K562 (cell line): ENCODE data around the gene CACNG8. TPM values are rescaled to one million over a fixed set of nuclear protein-coding genes. Genes with fewer than 3 reads are reported as not detected.

Experiments
- ATAC-seq: fragments of 200-7000 bp; cut with Tn5 transposase; 3 replicates; pipeline ENCODE4 v1.9.1; 2020; ENCODE audit warnings: moderate library complexity
- BruUV-seq: library from RNA; stranded (reverse); fragments of 400-500 nt; replicated peaks from 2 replicates; lab custom pipeline; 2021; lab: Mats Ljungman, UMichigan
- CTCF ChIA-PET: fragments of 300-600 bp; formaldehyde crosslinking; extraction: SDS; loops from one replicate; lab custom pipeline; 2021; ENCODE audit warnings: low intra/inter-chr PET ratio; lab: Yijun Ruan, JAX
- POLR2A ChIA-PET: fragments of 300-600, 350-650 bp; sonication (Branson Sonifier 250); formaldehyde crosslinking; extraction: SDS; loops from one replicate; lab custom pipeline; 2021; ENCODE audit warnings: antibody characterized with exemption, inconsistent platforms; lab: Yijun Ruan, JAX
- DNase-seq, 4 experiments: peaks; one replicate each; pipeline versions ENCODE4 v3.0.0 to v3.0.0-alpha.2; 2011 to 2018; ENCODE audit warnings: low spot score in 3 of 4, mixed read lengths in 3 of 4; ENCODE audit errors: extremely low read depth in 1 of 4
- FAIRE-seq: peaks from 2 replicates; lab custom pipeline; 2011; peaks lifted over from hg19 to GRCh38; lab: Jason Lieb, UNC
- H2AFZ ChIP-seq: 2 replicates; pipeline ENCODE4 v1.6.0; 2011; ENCODE audit warnings: low read depth, low read length, control low read depth, inconsistent platforms
- H3K27ac ChIP-seq: fragments of 200-600 bp; 3 replicates; pipeline ENCODE4 v1.8.0; 2011; ENCODE audit warnings: low read depth, mild to moderate bottlenecking, control low read depth, inconsistent platforms, low read length, moderate library complexity, mixed read lengths; ENCODE audit errors: extremely low read depth
- H3K27me3 ChIP-seq, 2 experiments: fragments of 300-600 bp in 1 of 2; 2 replicates in 1 of 2; 3 replicates in 1 of 2; pipeline versions ENCODE4 v1.6.0 to v1.8.0; 2011; ENCODE audit warnings: inconsistent platforms in 2 of 2, low read length in 2 of 2, mild to moderate bottlenecking in 1 of 2, mixed read lengths in 1 of 2, moderate library complexity in 1 of 2; ENCODE audit not compliant: control insufficient read depth in 2 of 2, insufficient read depth in 2 of 2
- H3K36me3 ChIP-seq: fragments of 300-600 bp; 3 replicates; pipeline ENCODE4 v1.8.0; 2011; ENCODE audit warnings: mild to moderate bottlenecking, low read length, inconsistent platforms; ENCODE audit not compliant: control insufficient read depth, insufficient read depth
- H3K4me1 ChIP-seq, 2 experiments: fragments of 200-600 bp in 1 of 2; replicated peaks in 1 of 2; 2 replicates in 1 of 2; 3 replicates in 1 of 2; pipeline versions ENCODE4 v1.5.1 to v1.8.0; 2011; ENCODE audit warnings: inconsistent platforms in 2 of 2, low read length in 2 of 2, mild to moderate bottlenecking in 1 of 2, mixed read lengths in 1 of 2, moderate library complexity in 1 of 2; ENCODE audit not compliant: control insufficient read depth in 2 of 2, insufficient read depth in 2 of 2
- H3K4me2 ChIP-seq: 2 replicates; pipeline ENCODE4 v1.6.1; 2011; ENCODE audit warnings: low read length, control low read depth, inconsistent platforms, mixed read lengths; ENCODE audit not compliant: insufficient read depth
- H3K4me3 ChIP-seq: fragments of 200-600 bp; sonication (generic), shearing (Covaris generic); 2 replicates; pipeline ENCODE4 v1.5.1; 2016; ENCODE audit warnings: control low read depth, inconsistent platforms
- H3K79me2 ChIP-seq: fragments of 200-600 bp; 3 replicates; pipeline ENCODE4 v1.8.0; 2011; ENCODE audit warnings: low read length, inconsistent platforms; ENCODE audit not compliant: control insufficient read depth, insufficient read depth
- H3K9ac ChIP-seq, 2 experiments: 2 replicates each; pipeline versions ENCODE4 v1.6.0 to v1.6.1; 2011; ENCODE audit warnings: low read depth in 2 of 2, low read length in 2 of 2, control low read depth in 1 of 2, inconsistent platforms in 1 of 2, mild to moderate bottlenecking in 1 of 2, mixed read lengths in 1 of 2; ENCODE audit not compliant: insufficient read depth in 1 of 2
- H3K9me1 ChIP-seq: one replicate; pipeline ENCODE4 v1.6.0; 2011; ENCODE audit warnings: inconsistent platforms, mild to moderate bottlenecking, low read length, moderate library complexity; ENCODE audit not compliant: control insufficient read depth, insufficient read depth
- H3K9me3 ChIP-seq: replicated peaks from 2 replicates; pipeline ENCODE4 v1.5.1; 2011; ENCODE audit warnings: low read depth, low read length, inconsistent platforms; ENCODE audit not compliant: control insufficient read depth, insufficient read depth
- H4K20me1 ChIP-seq: replicated peaks from 2 replicates; pipeline ENCODE4 v1.6.1; 2011; ENCODE audit warnings: low read length, inconsistent platforms, mixed read lengths; ENCODE audit not compliant: control insufficient read depth, insufficient read depth
- CHD1 ChIP-seq: fragments of 200-600 bp; sonication (generic); IDR thresholded peaks from one replicate; pipeline ENCODE4 v1.6.1; 2012; ENCODE audit warnings: mild to moderate bottlenecking, moderate library complexity, low read length, inconsistent platforms
- TCF7 ChIP-seq: sonication (generic); IDR thresholded peaks from 2 replicates; pipeline ENCODE4 v1.6.1; 2016; ENCODE audit warnings: antibody characterized with exemption, borderline replicate concordance
- TFE3 ChIP-seq: fragments of 450-650 bp; formaldehyde crosslinking; IDR thresholded peaks from 2 replicates; pipeline ENCODE4 v1.4.0; 2020; ENCODE audit warnings: mild to moderate bottlenecking, mixed read lengths
- ZBTB9 ChIP-seq: fragments of 450-650 bp; formaldehyde crosslinking; IDR thresholded peaks from 2 replicates; pipeline ENCODE4 v1.4.0; 2020; ENCODE audit warnings: mild to moderate bottlenecking, moderate library complexity
- ZNF324 ChIP-seq: fragments of 250-450 bp; sonication (Bioruptor Pico); IDR thresholded peaks from 2 replicates; pipeline ENCODE4 v1.4.0; 2020; ENCODE audit warnings: mild to moderate bottlenecking
- ZNF518B ChIP-seq: fragments of 250-450 bp; sonication (Bioruptor Pico); IDR thresholded peaks from 2 replicates; pipeline ENCODE4 v1.5.0; 2021; ENCODE audit warnings: mild to moderate bottlenecking, moderate library complexity
- ZNF766 ChIP-seq: fragments of 200-800 bp; sonication (Bioruptor generic); conservative IDR thresholded peaks from 2 replicates; pipeline ENCODE4 v1.6.1; 2016; ENCODE audit warnings: missing genetic modification characterization, missing compliant biosample characterization
- WGBS: fragments of 100-300 bp; shearing (Covaris generic); methylation state at CpG from one replicate; pipeline ENCODE4 v1.1.6; 2016; ENCODE audit warnings: low coverage, mixed read lengths; ENCODE audit not compliant: insufficient coverage; ENCODE audit errors: missing lambda C conversion rate; 5-methylcytosine and 5-hydroxymethylcytosine counted together
- in situ Hi-C: fragments of 300-500 bp; cut with MboI; formaldehyde crosslinking; loops from 4 replicates; pipeline ENCODE4 v1.15.0; 2018; ENCODE audit warnings: inconsistent platforms, mixed read lengths
- intact Hi-C: fragments of 100-400 bp; cut with micrococcal nuclease; formaldehyde crosslinking; loops from 2 replicates; pipeline ENCODE4 v1.14.2; 2022
- polyA plus RNA-seq, 8 experiments: library from polyadenylated mRNA; depleted of rRNA in 4 of 8; stranded (reverse) in 5 of 8; unstranded in 3 of 8; fragments of >200 nt; fragmentation: Nextera tagmentation in 2 of 8; fragmentation: Illumina TruSeq in 1 of 8; extraction: Ambion mirVana in 2 of 8; extraction: Trizol in 1 of 8; gene quantifications; 2 replicates each; pipeline versions ENCODE4 v1.2.1 to v1.2.3, GENCODE V29; 2011 to 2014; ENCODE audit warnings: inconsistent platforms in 1 of 8, missing spikeins in 1 of 8
- total RNA-seq, 7 experiments: library from RNA; depleted of rRNA in 6 of 7; stranded (reverse); fragments of >200 nt in 6 of 7; fragmentation: Illumina TruSeq in 2 of 7; extraction: Trizol in 2 of 7; gene quantifications; 2 replicates each; pipeline versions ENCODE4 v1.2.1 to v1.2.3, GENCODE V29; 2011 to 2021; ENCODE audit warnings: low replicate concordance in 1 of 7

Gene CACNG8
- total and polyA plus RNA-seq, 9 of the 15 experiments (the other 6 are each of a cell fraction or from before 2014, with no cell fraction given): 0.02 to 0.05 TPM; not detected in 7

- WGBS: 3% methylated on average over 4 of the region's 4 CpGs
- Histone ChIP-seq H3K4me3 (no peak overlapping the region), H3K27me3 (peaks cover 11 to 31% of the 10 kb centered on the region in 2 experiments; a peak in 3 of 5 replicates), H3K36me3 (no peaks in the 10 kb centered on the region), H2AFZ (no peak overlapping the region), H3K79me2 (no peaks in the 10 kb centered on the region), H3K4me1 (peaks cover 0 to 13% of the 10 kb centered on the region in 2 experiments; a peak in 2 of 5 replicates), H3K27ac (no peak overlapping the region), H4K20me1 (no peaks in the 10 kb centered on the region; the same call in 1 of the 2 replicates), H3K9ac (no peak overlapping the region), H3K4me2 (no peak overlapping the region), H3K9me3 (no peaks in the 10 kb centered on the region), H3K9me1 (no peaks in the 10 kb centered on the region)
- ATAC-seq (no peak), FAIRE-seq (no peak), DNase-seq (no peak)
- CTCF ChIA-PET: no interaction called here
- TF ChIP-seq TCF7 (no peak), ZBTB9 (CRISPR knock-in tag) (no peak), CHD1 (no peak), ZNF766 (CRISPR knock-in tag) (no peak), ZNF324 (no peak), ZNF518B (CRISPR knock-in tag) (no peak), TFE3 (CRISPR knock-in tag) (no peak)
- intact Hi-C loops (no loop called here), in situ Hi-C loops (no loop called here)
- no TSS peak for BruUV-seq
- POLR2A ChIA-PET: interaction anchor here (0.6 kb wide), 1 partner anchor 116 kb away, joined by 3 read pairs; no protein-coding TSS in a partner anchor
Measured at GRCh38 chr19:53944416-53944815, 18.3 kb upstream of the CACNG8 start.
